WTC11 (cell line): ENCODE data around the gene PHACTR2.

Experiments
- ATF2 ChIP-seq: sonication (generic); formaldehyde crosslinking; IDR thresholded peaks from 2 replicates; pipeline ENCODE4 v1.8.1; 2022; ENCODE audit warnings: low read depth, missing genetic modification reagents, borderline replicate concordance
- ATF6 ChIP-seq: sonication (generic); formaldehyde crosslinking; IDR thresholded peaks from 2 replicates; pipeline ENCODE4 v1.8.1; 2023; ENCODE audit warnings: mild to moderate bottlenecking, missing genetic modification reagents
- CBFB ChIP-seq: sonication (generic); formaldehyde crosslinking; IDR thresholded peaks from 2 replicates; pipeline ENCODE4 v1.8.1; 2022; ENCODE audit warnings: mild to moderate bottlenecking, low read depth, missing genetic modification reagents
- CREB1 ChIP-seq: sonication (generic); formaldehyde crosslinking; IDR thresholded peaks from 2 replicates; pipeline ENCODE4 v1.8.0; 2023; ENCODE audit warnings: mild to moderate bottlenecking, missing genetic modification reagents
- CREM ChIP-seq: sonication (generic); formaldehyde crosslinking; IDR thresholded peaks from 2 replicates; pipeline ENCODE4 v1.8.1; 2022; ENCODE audit warnings: mild to moderate bottlenecking, missing genetic modification reagents, moderate library complexity
- CTCF ChIP-seq: fragments of 200-600 bp; IDR thresholded peaks from 2 replicates; pipeline ENCODE4 v1.8.0; 2022; ENCODE audit warnings: antibody characterized with exemption
- E2F1 ChIP-seq: sonication (generic); formaldehyde crosslinking; IDR thresholded peaks from 2 replicates; pipeline ENCODE4 v1.8.0; 2022; ENCODE audit warnings: mild to moderate bottlenecking, missing genetic modification reagents
- ELF4 ChIP-seq: sonication (generic); formaldehyde crosslinking; IDR thresholded peaks from 2 replicates; pipeline ENCODE4 v1.8.1; 2022; ENCODE audit warnings: low read depth, mild to moderate bottlenecking, moderate library complexity, missing genetic modification reagents
- FOXJ3 ChIP-seq: sonication (generic); formaldehyde crosslinking; IDR thresholded peaks from 2 replicates; pipeline ENCODE4 v1.9.0; 2021; ENCODE audit warnings: missing genetic modification reagents, mild to moderate bottlenecking, borderline replicate concordance
- HMGXB4 ChIP-seq: sonication (generic); formaldehyde crosslinking; IDR thresholded peaks from 2 replicates; pipeline ENCODE4 v1.8.1; 2023; ENCODE audit warnings: mild to moderate bottlenecking, moderate library complexity, missing genetic modification reagents
- NFATC4 ChIP-seq: fragments of 250-450 bp; sonication (Bioruptor Pico); IDR thresholded peaks from 2 replicates; pipeline ENCODE4 v1.9.0; 2021; ENCODE audit warnings: mild to moderate bottlenecking
- NR2C2 ChIP-seq: sonication (generic); formaldehyde crosslinking; IDR thresholded peaks from 2 replicates; pipeline ENCODE4 v1.8.0; 2022; ENCODE audit warnings: mild to moderate bottlenecking, missing genetic modification reagents
- USF2 ChIP-seq: sonication (generic); formaldehyde crosslinking; IDR thresholded peaks from 2 replicates; pipeline ENCODE4 v1.8.1; 2023; ENCODE audit warnings: mild to moderate bottlenecking, missing genetic modification reagents, moderate library complexity
- ZBTB21 ChIP-seq: sonication (generic); formaldehyde crosslinking; IDR thresholded peaks from 2 replicates; pipeline ENCODE4 v1.8.1; 2023; ENCODE audit warnings: mild to moderate bottlenecking, missing genetic modification reagents, borderline replicate concordance

GRCh38 chr6:143675946-143676345 is 1.8 kb upstream of the PHACTR2 start:
- TF ChIP-seq USF2 (CRISPR knock-in tag) (no peak), ELF4 (CRISPR knock-in tag) (no peak), E2F1 (CRISPR knock-in tag) (no peak), FOXJ3 (CRISPR knock-in tag) (no peak), CTCF (no peak), ATF2 (no peak), ZBTB21 (CRISPR knock-in tag) (no peak), HMGXB4 (no peak), CREM (CRISPR knock-in tag) (no peak), CREB1 (CRISPR knock-in tag) (no peak), CBFB (CRISPR knock-in tag) (no peak), ATF6 (CRISPR knock-in tag) (no peak), NR2C2 (no peak), NFATC4 (no peak)
